A172 (cell line): ENCODE measurements around the gene SOCS6. TPM values are rescaled to one million over a fixed set of nuclear protein-coding genes. Genes with fewer than 3 reads are reported as not detected.
"Not testable (repeated sequence)": the region's sequence is repeated elsewhere in the genome, so short reads cannot be mapped to it uniquely, and the experiment has no call there.

Experiments
- DNase-seq: peaks from one replicate; pipeline ENCODE4 v3.0.0-alpha.2; 2015; ENCODE audit warnings: low spot score
- total RNA-seq: library from RNA; depleted of rRNA; stranded (reverse); fragments of >200 nt; shearing (Covaris generic); gene quantifications from 2 replicates; pipeline ENCODE4 v1.2.3, GENCODE V29; 2014; rRNA removed

SOCS6 gene, protein sequence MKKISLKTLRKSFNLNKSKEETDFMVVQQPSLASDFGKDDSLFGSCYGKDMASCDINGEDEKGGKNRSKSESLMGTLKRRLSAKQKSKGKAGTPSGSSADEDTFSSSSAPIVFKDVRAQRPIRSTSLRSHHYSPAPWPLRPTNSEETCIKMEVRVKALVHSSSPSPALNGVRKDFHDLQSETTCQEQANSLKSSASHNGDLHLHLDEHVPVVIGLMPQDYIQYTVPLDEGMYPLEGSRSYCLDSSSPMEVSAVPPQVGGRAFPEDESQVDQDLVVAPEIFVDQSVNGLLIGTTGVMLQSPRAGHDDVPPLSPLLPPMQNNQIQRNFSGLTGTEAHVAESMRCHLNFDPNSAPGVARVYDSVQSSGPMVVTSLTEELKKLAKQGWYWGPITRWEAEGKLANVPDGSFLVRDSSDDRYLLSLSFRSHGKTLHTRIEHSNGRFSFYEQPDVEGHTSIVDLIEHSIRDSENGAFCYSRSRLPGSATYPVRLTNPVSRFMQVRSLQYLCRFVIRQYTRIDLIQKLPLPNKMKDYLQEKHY
- 22.7 and 27.4 TPM in 2 replicates for total RNA-seq

DNA sequence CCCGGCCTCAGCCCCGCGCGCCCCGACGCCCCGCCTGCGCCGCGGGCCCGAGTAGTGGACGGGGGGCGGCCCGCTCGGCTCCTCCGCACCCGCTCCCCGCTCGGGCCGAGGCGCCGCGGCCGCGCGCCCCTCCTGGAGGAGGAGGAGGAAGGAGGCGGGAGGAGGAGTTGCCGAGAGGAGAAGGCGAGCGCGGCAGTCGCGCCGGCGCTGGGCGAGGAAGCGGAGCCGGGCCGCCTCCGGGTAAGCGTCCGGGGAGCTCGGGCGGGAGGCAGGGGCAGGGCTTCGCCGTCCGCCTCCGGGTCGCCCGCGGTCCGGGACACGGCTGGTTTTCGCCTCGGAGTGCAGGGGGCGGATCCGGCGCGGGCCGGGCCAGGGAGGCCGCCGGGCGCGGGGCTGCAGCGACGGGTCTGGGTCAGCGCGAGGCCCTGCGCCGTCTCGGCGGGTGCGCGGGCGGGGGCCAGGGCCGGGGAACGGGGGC, at the start of gene SOCS6:
Gene SOCS6 (plus strand): TSS at position 195 of the 478 bp plus-strand sequence. CDS start 35,624 bp downstream, outside the sequence.
- no peak for DNase-seq

- no peak for DNase-seq
Measured at GRCh38 chr18:70243131-70243929, 45.5 kb upstream of the SOCS6 start.

- no peak for DNase-seq
Measured at GRCh38 chr18:70246061-70246466, 42.8 kb upstream of the SOCS6 start.

DNA sequence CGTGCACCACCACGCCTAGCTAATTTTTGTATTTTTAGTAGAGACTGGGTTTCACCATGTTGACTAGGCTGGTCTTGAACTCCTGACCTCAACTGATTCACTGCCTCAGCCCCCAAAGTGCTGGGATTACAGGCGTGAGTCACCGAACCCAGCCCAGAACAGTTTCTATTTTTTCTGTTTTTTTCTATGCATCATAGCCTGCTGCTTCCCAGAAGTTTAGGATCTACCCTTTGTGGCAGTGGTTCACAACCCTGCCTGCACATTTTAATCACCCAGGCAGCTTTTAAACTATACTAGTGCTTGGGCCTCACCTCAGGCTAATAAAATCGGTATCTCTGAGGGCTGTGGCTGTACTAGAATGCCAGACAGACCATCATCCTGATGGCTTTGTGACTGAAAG, 39.7 kb upstream of the SOCS6 start:
- DNase-seq, result peak; percentile 25

- not testable (repeated sequence) for DNase-seq
Measured at GRCh38 chr18:70249861-70250260, 39.0 kb upstream of the SOCS6 start.

DNA sequence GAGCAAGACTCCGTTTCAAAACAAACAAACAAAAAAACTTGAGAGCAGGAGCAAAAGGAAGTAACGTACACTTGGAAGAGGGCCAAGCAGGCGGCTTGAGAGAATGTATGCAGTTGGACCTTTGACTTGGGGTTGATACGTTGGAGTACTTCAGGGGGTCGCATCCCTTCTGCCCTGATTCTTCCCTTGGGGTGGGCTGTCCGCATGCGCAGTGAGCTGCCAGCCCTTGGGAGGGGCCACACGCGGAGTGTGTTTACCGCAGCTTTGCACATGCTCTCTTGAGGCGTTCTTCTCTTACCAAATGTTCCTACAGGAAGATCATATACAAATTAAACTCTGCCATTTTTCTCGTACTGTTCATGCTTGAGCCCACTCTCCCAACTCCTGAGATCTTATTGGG, 38.1 kb upstream of the SOCS6 start:
- DNase-seq, result no peak

DNA sequence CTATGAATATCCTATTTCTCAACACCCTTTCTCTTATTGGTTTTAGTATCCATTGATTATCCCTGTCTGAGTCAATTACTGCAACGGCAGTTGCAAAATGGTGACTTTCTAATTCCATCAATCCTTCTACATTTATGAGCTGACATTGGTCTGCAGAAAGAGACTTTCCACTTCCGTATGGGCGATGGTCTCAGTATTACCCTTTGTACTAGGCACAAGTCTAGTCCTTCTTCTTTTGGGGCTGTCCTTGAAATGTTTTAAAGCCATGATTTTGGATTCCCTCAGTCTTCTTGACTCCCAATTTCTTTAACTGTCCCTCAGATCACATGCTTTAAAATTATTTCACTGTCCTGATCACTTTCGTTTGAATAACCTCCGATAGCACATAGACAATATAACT, 32.7 kb upstream of the SOCS6 start:
- no peak for DNase-seq

DNA sequence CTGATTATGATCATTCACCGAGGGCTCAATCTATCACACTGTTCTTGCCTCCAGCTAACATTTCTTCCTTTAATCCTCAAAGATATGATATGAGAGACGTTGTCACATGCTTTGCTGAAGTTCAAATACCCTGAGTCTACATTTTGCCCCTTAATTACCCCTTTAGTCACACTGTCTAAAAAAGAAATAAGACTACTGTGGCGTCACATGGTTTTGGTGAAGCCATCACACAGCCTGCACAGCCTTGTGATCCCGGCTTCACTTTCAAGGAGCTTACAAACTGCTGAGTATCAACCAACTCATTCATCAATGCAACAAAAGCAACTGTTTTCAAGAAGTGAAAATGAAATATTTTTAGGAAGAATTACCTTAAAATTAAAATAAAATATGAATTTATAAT, 31.9 kb upstream of the SOCS6 start:
- no peak for DNase-seq

DNA sequence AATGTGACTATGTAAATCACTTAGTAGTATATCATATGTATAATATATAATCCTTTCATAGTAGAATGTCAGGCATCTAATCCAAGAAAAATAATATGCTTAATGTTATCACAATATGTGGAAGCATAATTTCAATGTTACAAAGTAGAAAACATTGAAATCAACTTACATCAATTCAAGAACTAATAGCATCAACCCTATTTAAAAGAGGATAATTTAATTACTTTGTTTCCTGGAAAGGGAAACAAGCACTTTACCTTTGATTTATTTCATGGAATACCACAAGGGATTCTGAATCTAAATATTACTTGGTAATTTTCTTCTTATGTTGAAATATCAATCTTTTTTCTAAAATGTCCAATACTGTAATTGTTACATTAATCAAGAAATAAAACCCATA, 30.6 kb upstream of the SOCS6 start:
- DNase-seq, result no peak

DNA sequence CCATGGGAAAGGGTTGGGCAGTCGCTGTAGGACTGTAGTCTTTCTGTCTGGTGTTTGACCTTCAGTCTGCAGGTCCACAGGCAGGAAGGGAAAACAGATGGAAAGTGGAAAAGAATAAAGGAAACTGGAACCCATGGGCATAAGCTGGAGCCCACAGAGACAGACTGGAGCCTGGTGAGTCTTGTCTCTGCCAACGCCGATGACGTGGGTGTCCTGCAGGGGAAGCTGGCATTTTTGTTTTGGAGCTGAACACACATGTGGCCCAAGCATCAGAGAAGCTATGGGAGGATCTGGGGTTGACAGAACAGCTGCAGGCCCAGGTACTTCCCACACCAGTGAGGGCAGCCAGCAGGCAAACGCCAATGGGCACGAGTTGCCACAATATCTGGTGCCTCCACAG, 28.2 kb upstream of the SOCS6 start:
- no peak for DNase-seq

GRCh38 chr18:70261141-70261788, 27.6 kb upstream of the SOCS6 start:
- DNase-seq, result no peak

DNA sequence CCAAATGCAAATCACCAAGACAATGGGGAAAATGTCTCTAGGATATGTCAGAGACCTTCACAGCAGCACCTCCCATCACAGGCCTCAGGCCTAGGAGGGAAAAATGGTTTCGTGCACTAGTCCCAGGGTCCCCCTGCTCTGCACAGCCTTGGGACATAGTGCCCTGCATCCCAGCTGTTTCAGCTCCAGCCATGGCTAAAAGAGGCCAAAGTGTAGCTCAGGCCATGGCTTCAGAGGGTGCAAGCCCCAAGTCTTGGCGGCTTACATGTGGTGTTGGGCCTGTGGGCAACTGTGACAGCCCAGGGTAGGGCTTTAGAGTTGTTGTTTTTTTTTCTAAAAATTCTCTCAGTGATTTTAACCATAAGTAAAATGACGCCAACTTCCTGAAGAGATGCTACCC, 25.5 kb upstream of the SOCS6 start:
- no peak for DNase-seq

DNA sequence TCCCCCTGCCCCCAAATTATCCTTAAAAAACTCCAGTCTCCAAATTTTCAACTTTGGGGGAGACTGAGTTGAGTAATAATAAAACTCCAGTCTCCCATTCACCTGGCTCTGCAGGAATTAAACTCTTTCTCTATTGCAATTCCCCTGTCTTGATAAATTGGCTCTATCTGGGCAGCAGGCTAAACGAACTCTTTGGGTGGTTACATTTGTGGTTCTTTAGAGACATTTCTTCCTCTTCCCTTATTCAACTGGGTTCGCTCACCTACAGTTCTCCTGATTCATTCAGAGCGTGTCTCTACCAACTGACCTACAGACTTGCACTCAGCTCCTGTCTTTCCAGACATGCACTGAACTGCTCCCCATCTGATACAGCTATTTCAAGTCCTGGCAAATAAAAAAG, 17.1 kb upstream of the SOCS6 start:
- DNase-seq, result no peak

- no peak for DNase-seq
Measured at GRCh38 chr18:70273021-70273420, 15.8 kb upstream of the SOCS6 start.

DNA sequence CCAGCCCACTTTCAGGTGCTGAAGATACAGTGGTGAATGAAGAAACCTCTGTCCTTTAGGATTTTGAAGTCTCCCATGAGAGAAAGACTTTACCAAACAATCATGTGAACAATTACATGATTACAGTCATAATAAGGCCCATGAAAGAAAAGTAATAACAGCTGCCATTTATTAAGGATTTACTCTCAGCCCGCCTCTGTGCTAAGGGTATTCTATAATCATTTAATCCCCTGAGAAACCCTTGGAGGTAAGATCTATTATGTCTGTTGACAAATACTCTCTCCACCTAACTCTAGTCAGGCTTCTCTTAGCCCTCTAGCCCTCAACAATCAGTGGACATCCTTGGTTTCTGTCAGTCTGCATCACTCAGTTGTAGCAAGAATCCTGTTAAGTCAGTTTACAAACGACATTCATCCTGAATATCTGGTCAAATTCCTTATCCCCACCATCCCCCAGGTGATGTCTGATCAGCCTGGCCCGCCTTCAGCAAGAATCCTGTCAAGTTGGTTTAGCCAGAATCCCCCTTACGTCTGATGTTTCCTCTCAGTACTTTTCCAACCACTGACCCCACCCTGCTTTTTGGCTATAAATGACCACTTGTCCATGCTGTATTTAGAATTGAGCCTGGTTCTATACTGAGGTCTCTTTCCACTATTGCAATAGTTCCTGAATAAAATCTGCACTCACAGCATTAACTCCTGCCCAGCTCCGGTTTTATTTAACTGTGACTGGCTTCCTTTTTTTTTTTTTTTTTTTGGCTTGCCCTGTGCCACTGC, 12.2 kb upstream of the SOCS6 start:
- no peak for DNase-seq

DNA sequence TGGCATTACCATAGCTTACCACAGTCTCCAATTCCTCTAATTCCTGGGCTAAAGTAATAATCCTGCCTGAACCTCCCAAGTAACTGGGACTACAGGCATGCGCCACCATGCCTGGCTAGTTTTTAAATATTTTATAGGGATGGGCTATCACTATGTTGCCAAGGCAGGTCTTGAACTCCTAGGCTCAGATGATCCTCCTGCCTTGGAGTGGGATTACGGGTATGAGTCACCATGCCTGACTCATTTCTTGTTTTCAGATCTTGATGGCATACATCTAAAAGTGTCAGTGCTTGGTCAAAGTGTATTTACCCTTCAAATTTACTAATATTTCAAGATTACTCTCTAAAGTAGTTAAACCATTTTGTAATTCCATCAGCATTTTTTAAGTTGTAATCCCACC, 9.4 kb upstream of the SOCS6 start:
- no peak for DNase-seq

- DNase-seq, result peak; percentile 87
Measured at GRCh38 chr18:70280007-70280925, 8.6 kb upstream of the SOCS6 start.

DNA sequence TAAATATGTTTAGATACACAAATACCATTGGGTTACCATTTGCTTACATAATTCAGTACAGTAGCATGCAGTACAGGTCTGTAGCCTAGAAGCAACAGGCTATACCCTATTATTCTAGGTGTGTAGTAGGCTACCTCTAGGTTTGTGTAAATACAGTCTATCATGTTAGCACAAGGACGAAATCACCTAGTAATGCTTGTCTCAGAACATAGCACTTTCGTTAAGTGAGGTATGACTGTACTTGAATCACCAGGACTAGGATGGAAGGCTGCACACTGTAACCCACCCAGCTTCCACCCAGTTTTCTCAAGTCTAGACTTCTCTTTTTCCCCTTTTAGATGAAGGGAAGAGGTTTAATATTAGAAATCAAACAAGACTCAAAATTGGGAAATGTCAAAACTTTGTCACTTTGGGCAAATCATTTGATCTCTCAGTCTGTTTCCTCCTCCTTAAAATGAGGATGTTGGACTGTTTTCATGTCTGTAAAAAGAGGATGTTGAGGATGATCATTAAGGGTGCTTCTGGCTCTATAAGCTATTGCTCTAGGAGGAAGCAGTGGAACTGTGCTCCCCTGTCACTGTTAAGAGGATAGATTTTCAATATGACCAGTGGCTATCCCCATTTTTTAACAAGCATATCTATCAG, 3.7 kb upstream of the SOCS6 start:
- DNase-seq, result no peak

DNA sequence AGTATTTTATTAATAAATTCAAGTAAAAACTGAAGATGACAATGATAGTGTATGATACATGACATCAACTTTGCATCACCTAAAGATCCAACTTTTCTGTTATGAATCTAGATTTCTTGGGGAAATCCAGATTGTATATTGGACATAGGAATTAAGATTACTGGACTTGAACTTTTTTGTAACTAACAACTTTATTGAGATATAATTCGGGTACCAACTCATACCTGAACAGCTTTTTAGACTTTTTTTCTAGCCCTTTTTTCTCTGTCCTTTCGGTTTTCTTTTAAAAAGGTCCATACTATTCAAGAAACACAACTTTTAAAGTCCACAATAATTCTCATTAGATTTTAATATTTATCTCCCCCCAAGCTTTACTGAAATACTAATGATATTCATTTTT, 1.1 kb upstream of the SOCS6 start:
- DNase-seq, result no peak
